Measurements from ENCODE around the gene SLMAP.

The SLMAP gene

GRCh38 chr3:57896691-57897090 lies 140.6 kb downstream of the SLMAP start:
- H3K27ac ChIP-seq (ENCODE audit: low read length): no peak overlapping the region
- peaks cover 19% of the 10 kb centered on the region for H3K36me3 ChIP-seq (ENCODE audit: insufficient read depth, low read depth, low read length)

GRCh38 chr3:57900786-57901185 lies 144.7 kb downstream of the SLMAP start:
- Histone ChIP-seq H3K4me1 (ENCODE audit: insufficient read depth, low read length) (no peaks in the 10 kb centered on the region), H3K9ac (ENCODE audit: low read depth, low read length) (no peak overlapping the region), H3K4me3 (ENCODE audit: low read length) (no peak overlapping the region), H3K9me3 (ENCODE audit: insufficient read depth, low read depth, low read length) (no peaks in the 10 kb centered on the region), H3K27ac (ENCODE audit: low read length) (no peak overlapping the region), H3K27me3 (ENCODE audit: insufficient read depth, low read length) (no peaks in the 10 kb centered on the region), H3K36me3 (ENCODE audit: insufficient read depth, low read depth, low read length) (peaks cover 31% of the 10 kb centered on the region)

More at GRCh38 chr3:57896691-57897090, 140.6 kb downstream of the SLMAP start:
- no peak overlapping the region for H3K9ac ChIP-seq (ENCODE audit: low read depth, low read length)
- H3K4me3 ChIP-seq (ENCODE audit: low read length): no peak overlapping the region
- H3K27me3 ChIP-seq (ENCODE audit: insufficient read depth, low read length): no peaks in the 10 kb centered on the region
- H3K4me1 ChIP-seq (ENCODE audit: insufficient read depth, low read length): no peaks in the 10 kb centered on the region
- H3K9me3 ChIP-seq (ENCODE audit: insufficient read depth, low read depth, low read length): no peaks in the 10 kb centered on the region

GRCh38 chr3:57903124-57903890 lies 147.2 kb downstream of the SLMAP start:
- peaks cover 18% of the 10 kb centered on the region for H3K36me3 ChIP-seq (ENCODE audit: insufficient read depth, low read depth, low read length)
- no peaks in the 10 kb centered on the region for H3K4me1 ChIP-seq (ENCODE audit: insufficient read depth, low read length)
- no peak overlapping the region for H3K27ac ChIP-seq (ENCODE audit: low read length)
- no peak overlapping the region for H3K9ac ChIP-seq (ENCODE audit: low read depth, low read length)
- no peak overlapping the region for H3K4me3 ChIP-seq (ENCODE audit: low read length)
- H3K9me3 ChIP-seq (ENCODE audit: insufficient read depth, low read depth, low read length): no peaks in the 10 kb centered on the region
- no peaks in the 10 kb centered on the region for H3K27me3 ChIP-seq (ENCODE audit: insufficient read depth, low read length)

- no peaks in the 10 kb centered on the region for H3K9me3 ChIP-seq (ENCODE audit: insufficient read depth, low read depth, low read length)
- no peak overlapping the region for H3K4me3 ChIP-seq (ENCODE audit: low read length)
- H3K27me3 ChIP-seq (ENCODE audit: insufficient read depth, low read length): no peaks in the 10 kb centered on the region
- no peak overlapping the region for H3K27ac ChIP-seq (ENCODE audit: low read length)
- no peaks in the 10 kb centered on the region for H3K4me1 ChIP-seq (ENCODE audit: insufficient read depth, low read length)
- no peak overlapping the region for H3K9ac ChIP-seq (ENCODE audit: low read depth, low read length)
- peaks cover 44% of the 10 kb centered on the region for H3K36me3 ChIP-seq (ENCODE audit: insufficient read depth, low read depth, low read length)
Observed at GRCh38 chr3:57910990-57911389, 154.9 kb downstream of the SLMAP start.

- peaks cover 46% of the 10 kb centered on the region for H3K36me3 ChIP-seq (ENCODE audit: insufficient read depth, low read depth, low read length)
- no peaks in the 10 kb centered on the region for H3K9me3 ChIP-seq (ENCODE audit: insufficient read depth, low read depth, low read length)
- H3K4me3 ChIP-seq (ENCODE audit: low read length): no peak overlapping the region
- no peaks in the 10 kb centered on the region for H3K4me1 ChIP-seq (ENCODE audit: insufficient read depth, low read length)
- H3K27ac ChIP-seq (ENCODE audit: low read length): no peak overlapping the region
- H3K9ac ChIP-seq (ENCODE audit: low read depth, low read length): no peak overlapping the region
- no peaks in the 10 kb centered on the region for H3K27me3 ChIP-seq (ENCODE audit: insufficient read depth, low read length)
Observed at GRCh38 chr3:57911593-57911992, 155.5 kb downstream of the SLMAP start.

GRCh38 chr3:57917601-57918000 lies 161.5 kb downstream of the SLMAP start:
- Histone ChIP-seq H3K4me1 (ENCODE audit: insufficient read depth, low read length) (no peaks in the 10 kb centered on the region), H3K4me3 (ENCODE audit: low read length) (no peak overlapping the region), H3K9me3 (ENCODE audit: insufficient read depth, low read depth, low read length) (no peaks in the 10 kb centered on the region), H3K27me3 (ENCODE audit: insufficient read depth, low read length) (no peaks in the 10 kb centered on the region), H3K36me3 (ENCODE audit: insufficient read depth, low read depth, low read length) (peaks cover 62% of the 10 kb centered on the region), H3K27ac (ENCODE audit: low read length) (no peak overlapping the region), H3K9ac (ENCODE audit: low read depth, low read length) (no peak overlapping the region)

- Histone ChIP-seq H3K4me3 (ENCODE audit: low read length) (no peak overlapping the region), H3K36me3 (ENCODE audit: insufficient read depth, low read depth, low read length) (peaks cover 64% of the 10 kb centered on the region), H3K4me1 (ENCODE audit: insufficient read depth, low read length) (no peaks in the 10 kb centered on the region), H3K9me3 (ENCODE audit: insufficient read depth, low read depth, low read length) (no peaks in the 10 kb centered on the region), H3K27me3 (ENCODE audit: insufficient read depth, low read length) (no peaks in the 10 kb centered on the region), H3K27ac (ENCODE audit: low read length) (no peak overlapping the region), H3K9ac (ENCODE audit: low read depth, low read length) (no peak overlapping the region)
Observed at GRCh38 chr3:57918123-57918837, 162.2 kb downstream of the SLMAP start.

- no peaks in the 10 kb centered on the region for H3K27me3 ChIP-seq (ENCODE audit: insufficient read depth, low read length)
- peaks cover 66% of the 10 kb centered on the region for H3K36me3 ChIP-seq (ENCODE audit: insufficient read depth, low read depth, low read length)
- H3K27ac ChIP-seq (ENCODE audit: low read length): no peak overlapping the region
- no peak overlapping the region for H3K9ac ChIP-seq (ENCODE audit: low read depth, low read length)
- no peak overlapping the region for H3K4me3 ChIP-seq (ENCODE audit: low read length)
- no peaks in the 10 kb centered on the region for H3K4me1 ChIP-seq (ENCODE audit: insufficient read depth, low read length)
- H3K9me3 ChIP-seq (ENCODE audit: insufficient read depth, low read depth, low read length): no peaks in the 10 kb centered on the region
Observed at GRCh38 chr3:57919987-57920386, 163.9 kb downstream of the SLMAP start.

GRCh38 chr3:57923101-57923500 lies 167.0 kb downstream of the SLMAP start:
- Histone ChIP-seq H3K4me1 (ENCODE audit: insufficient read depth, low read length) (no peaks in the 10 kb centered on the region), H3K9ac (ENCODE audit: low read depth, low read length) (no peak overlapping the region), H3K4me3 (ENCODE audit: low read length) (no peak overlapping the region), H3K27ac (ENCODE audit: low read length) (no peak overlapping the region), H3K36me3 (ENCODE audit: insufficient read depth, low read depth, low read length) (peaks cover 51% of the 10 kb centered on the region), H3K9me3 (ENCODE audit: insufficient read depth, low read depth, low read length) (no peaks in the 10 kb centered on the region), H3K27me3 (ENCODE audit: insufficient read depth, low read length) (no peaks in the 10 kb centered on the region)

GRCh38 chr3:57923752-57924151 lies 167.6 kb downstream of the SLMAP start:
- H3K4me1 ChIP-seq (ENCODE audit: insufficient read depth, low read length): no peaks in the 10 kb centered on the region
- H3K4me3 ChIP-seq (ENCODE audit: low read length): no peak overlapping the region
- peaks cover 50% of the 10 kb centered on the region for H3K36me3 ChIP-seq (ENCODE audit: insufficient read depth, low read depth, low read length)
- no peaks in the 10 kb centered on the region for H3K9me3 ChIP-seq (ENCODE audit: insufficient read depth, low read depth, low read length)
- H3K27me3 ChIP-seq (ENCODE audit: insufficient read depth, low read length): no peaks in the 10 kb centered on the region
- H3K9ac ChIP-seq (ENCODE audit: low read depth, low read length): no peak overlapping the region
- no peak overlapping the region for H3K27ac ChIP-seq (ENCODE audit: low read length)

- Histone ChIP-seq H3K9me3 (ENCODE audit: insufficient read depth, low read depth, low read length) (no peaks in the 10 kb centered on the region), H3K4me3 (ENCODE audit: low read length) (no peak overlapping the region), H3K9ac (ENCODE audit: low read depth, low read length) (no peak overlapping the region), H3K4me1 (ENCODE audit: insufficient read depth, low read length) (no peaks in the 10 kb centered on the region), H3K36me3 (ENCODE audit: insufficient read depth, low read depth, low read length) (peaks cover 34% of the 10 kb centered on the region), H3K27ac (ENCODE audit: low read length) (no peak overlapping the region), H3K27me3 (ENCODE audit: insufficient read depth, low read length) (no peaks in the 10 kb centered on the region)
Observed at GRCh38 chr3:57927166-57927565, 171.1 kb downstream of the SLMAP start.

- no peak overlapping the region for H3K27ac ChIP-seq (ENCODE audit: low read length)
- H3K27me3 ChIP-seq (ENCODE audit: insufficient read depth, low read length): no peaks in the 10 kb centered on the region
Observed at GRCh38 chr3:57927916-57928315, 171.8 kb downstream of the SLMAP start.

More at GRCh38 chr3:57927916-57928315, 171.8 kb downstream of the SLMAP start:
- H3K4me1 ChIP-seq (ENCODE audit: insufficient read depth, low read length): no peaks in the 10 kb centered on the region
- H3K9ac ChIP-seq (ENCODE audit: low read depth, low read length): no peak overlapping the region
- no peak overlapping the region for H3K4me3 ChIP-seq (ENCODE audit: low read length)
- H3K36me3 ChIP-seq (ENCODE audit: insufficient read depth, low read depth, low read length): peaks cover 30% of the 10 kb centered on the region
- no peaks in the 10 kb centered on the region for H3K9me3 ChIP-seq (ENCODE audit: insufficient read depth, low read depth, low read length)

All from iPS-20b (cell line).